Osteoblast (primary cell): ENCODE results near the gene MID1. TPM values are rescaled to one million over a fixed set of nuclear protein-coding genes. Genes with fewer than 3 reads are reported as not detected.

Experiments
- DNase-seq: peaks from one replicate; pipeline ENCODE4 v3.0.0; 2011; ENCODE audit warnings: low spot score, mixed read lengths; ENCODE audit not compliant: insufficient read length; ENCODE audit errors: missing footprints
- H2AFZ ChIP-seq: 2 replicates; pipeline ENCODE4 v1.6.0; 2011; ENCODE audit warnings: mild to moderate bottlenecking, low read length
- H3K27ac ChIP-seq: 2 replicates; pipeline ENCODE4 v1.5.1; 2011; ENCODE audit warnings: mild to moderate bottlenecking, low read depth, low read length, moderate library complexity
- H3K27me3 ChIP-seq: 2 replicates; pipeline ENCODE4 v1.6.0; 2012; ENCODE audit warnings: mild to moderate bottlenecking, control low read depth, inconsistent platforms, low read length, moderate library complexity; ENCODE audit not compliant: insufficient read depth
- H3K36me3 ChIP-seq: 2 replicates; pipeline ENCODE4 v1.5.1; 2011; ENCODE audit warnings: mild to moderate bottlenecking, low read length, control low read depth, moderate library complexity; ENCODE audit not compliant: insufficient read depth
- H3K4me1 ChIP-seq: 2 replicates; pipeline ENCODE4 v1.5.1; 2011; ENCODE audit warnings: mild to moderate bottlenecking, low read length, control low read depth, moderate library complexity; ENCODE audit not compliant: insufficient read depth
- H3K4me2 ChIP-seq: 2 replicates; pipeline ENCODE4 v1.6.0; 2011; ENCODE audit warnings: mild to moderate bottlenecking, low read length; ENCODE audit not compliant: insufficient read depth
- H3K4me3 ChIP-seq: fragments of 200-600 bp; sonication (generic); 3 replicates; pipeline ENCODE4 v1.5.1; 2012; ENCODE audit warnings: mild to moderate bottlenecking, low read length, inconsistent platforms; ENCODE audit not compliant: insufficient read depth
- H3K79me2 ChIP-seq: 2 replicates; pipeline ENCODE4 v1.6.0; 2012; ENCODE audit warnings: mild to moderate bottlenecking, low read length, control low read depth, inconsistent platforms; ENCODE audit not compliant: insufficient read depth
- H3K9me3 ChIP-seq: 2 replicates; pipeline ENCODE4 v1.5.1; 2011; ENCODE audit warnings: low read depth, low read length, control low read depth
- H4K20me1 ChIP-seq: 2 replicates; pipeline ENCODE4 v1.6.0; 2012; ENCODE audit warnings: mild to moderate bottlenecking, low read length, control low read depth; ENCODE audit not compliant: insufficient read depth
- total RNA-seq: library from RNA; depleted of rRNA; stranded (reverse); fragments of >200 nt; gene quantifications from 2 replicates; pipeline ENCODE4 v1.2.3, GENCODE V29; 2012
- TF ChIP-seq, protein P1 (sequence below): IDR thresholded peaks from 2 replicates; pipeline ENCODE4 v1.5.1; 2011; ENCODE audit warnings: mild to moderate bottlenecking, low read depth, low read length, moderate library complexity; ENCODE audit errors: extremely low read depth

The MID1 gene
- total RNA-seq, 1 donor = 26.8 TPM

GRCh38 chrX:10531927-10532326, 88.5 kb downstream of the MID1 start:
- Histone ChIP-seq H3K27ac (no peak overlapping the region), H3K9me3 (no peaks in the 10 kb centered on the region), H3K4me3 (no peak overlapping the region), H3K4me1 (peaks cover 11% of the 10 kb centered on the region), H3K36me3 (no peaks in the 10 kb centered on the region), H4K20me1 (no peaks in the 10 kb centered on the region), H3K27me3 (no peaks in the 10 kb centered on the region), H2AFZ (no peak overlapping the region), H3K4me2 (no peak overlapping the region), H3K79me2 (no peaks in the 10 kb centered on the region)
- no peak for DNase-seq
- TF ChIP-seq, protein P1, sequence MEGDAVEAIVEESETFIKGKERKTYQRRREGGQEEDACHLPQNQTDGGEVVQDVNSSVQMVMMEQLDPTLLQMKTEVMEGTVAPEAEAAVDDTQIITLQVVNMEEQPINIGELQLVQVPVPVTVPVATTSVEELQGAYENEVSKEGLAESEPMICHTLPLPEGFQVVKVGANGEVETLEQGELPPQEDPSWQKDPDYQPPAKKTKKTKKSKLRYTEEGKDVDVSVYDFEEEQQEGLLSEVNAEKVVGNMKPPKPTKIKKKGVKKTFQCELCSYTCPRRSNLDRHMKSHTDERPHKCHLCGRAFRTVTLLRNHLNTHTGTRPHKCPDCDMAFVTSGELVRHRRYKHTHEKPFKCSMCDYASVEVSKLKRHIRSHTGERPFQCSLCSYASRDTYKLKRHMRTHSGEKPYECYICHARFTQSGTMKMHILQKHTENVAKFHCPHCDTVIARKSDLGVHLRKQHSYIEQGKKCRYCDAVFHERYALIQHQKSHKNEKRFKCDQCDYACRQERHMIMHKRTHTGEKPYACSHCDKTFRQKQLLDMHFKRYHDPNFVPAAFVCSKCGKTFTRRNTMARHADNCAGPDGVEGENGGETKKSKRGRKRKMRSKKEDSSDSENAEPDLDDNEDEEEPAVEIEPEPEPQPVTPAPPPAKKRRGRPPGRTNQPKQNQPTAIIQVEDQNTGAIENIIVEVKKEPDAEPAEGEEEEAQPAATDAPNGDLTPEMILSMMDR = no peak

GRCh38 chrX:10529344-10529743, 91.0 kb downstream of the MID1 start:
- H3K9me3 ChIP-seq = no peaks in the 10 kb centered on the region
- TF ChIP-seq, protein P1 = no peak
- no peaks in the 10 kb centered on the region for H3K36me3 ChIP-seq
- H3K27me3 ChIP-seq = no peaks in the 10 kb centered on the region
- H2AFZ ChIP-seq = no peak overlapping the region
- no peaks in the 10 kb centered on the region for H3K79me2 ChIP-seq
- H3K4me1 ChIP-seq = peaks cover 8% of the 10 kb centered on the region
- DNase-seq = no peak
- no peaks in the 10 kb centered on the region for H4K20me1 ChIP-seq
- no peak overlapping the region for H3K27ac ChIP-seq
- no peak overlapping the region for H3K4me3 ChIP-seq
- H3K4me2 ChIP-seq = no peak overlapping the region

DNA sequence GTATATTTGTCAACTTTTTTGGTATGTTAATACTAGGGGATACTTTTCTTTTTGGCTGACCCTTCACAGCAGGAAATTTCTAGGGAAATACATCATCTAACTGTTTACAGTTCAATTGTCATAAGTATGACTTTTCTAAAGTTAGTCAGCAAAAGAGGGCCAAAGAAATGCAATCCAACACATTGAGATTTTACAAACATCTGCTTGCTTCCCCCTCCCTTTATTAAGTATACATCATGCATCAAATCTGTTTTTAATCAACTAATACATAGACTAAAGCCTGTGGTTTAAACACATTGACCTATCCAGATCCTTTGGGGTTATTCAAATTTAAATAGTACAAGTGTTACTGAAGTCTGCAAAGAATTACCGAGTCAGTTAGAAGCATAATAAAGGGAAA, 93.9 kb downstream of the MID1 start:
- H3K4me2 ChIP-seq = no peak overlapping the region
- no peak overlapping the region for H2AFZ ChIP-seq
- peaks cover 4% of the 10 kb centered on the region for H3K4me1 ChIP-seq
- H3K27ac ChIP-seq = no peak overlapping the region
- no peaks in the 10 kb centered on the region for H4K20me1 ChIP-seq
- no peaks in the 10 kb centered on the region for H3K36me3 ChIP-seq
- no peak overlapping the region for H3K4me3 ChIP-seq
- no peaks in the 10 kb centered on the region for H3K79me2 ChIP-seq
- no peaks in the 10 kb centered on the region for H3K27me3 ChIP-seq
- H3K9me3 ChIP-seq = no peaks in the 10 kb centered on the region
- TF ChIP-seq, protein P1 = no peak
- DNase-seq = no peak

- Histone ChIP-seq H3K27me3 (no peaks in the 10 kb centered on the region), H3K4me2 (no peak overlapping the region), H3K27ac (no peak overlapping the region), H2AFZ (no peak overlapping the region), H3K4me1 (peaks cover 4% of the 10 kb centered on the region), H3K79me2 (no peaks in the 10 kb centered on the region), H3K36me3 (no peaks in the 10 kb centered on the region), H4K20me1 (no peaks in the 10 kb centered on the region), H3K9me3 (no peaks in the 10 kb centered on the region), H3K4me3 (no peak overlapping the region)
- DNase-seq = no peak
- TF ChIP-seq, protein P1 = no peak
Observed at GRCh38 chrX:10525381-10526120, 94.8 kb downstream of the MID1 start.
